ENCODE results near the gene FPR2. TPM values are rescaled to one million over a fixed set of nuclear protein-coding genes. Genes with fewer than 3 reads are reported as not detected.

Gene FPR2
- total and polyA plus RNA-seq, 9 of the 15 experiments (the other 6 are each of a cell fraction or from before 2014, with no cell fraction given) = 0.03 to 0.15 (median 0.07) TPM; not detected in 6

DNA sequence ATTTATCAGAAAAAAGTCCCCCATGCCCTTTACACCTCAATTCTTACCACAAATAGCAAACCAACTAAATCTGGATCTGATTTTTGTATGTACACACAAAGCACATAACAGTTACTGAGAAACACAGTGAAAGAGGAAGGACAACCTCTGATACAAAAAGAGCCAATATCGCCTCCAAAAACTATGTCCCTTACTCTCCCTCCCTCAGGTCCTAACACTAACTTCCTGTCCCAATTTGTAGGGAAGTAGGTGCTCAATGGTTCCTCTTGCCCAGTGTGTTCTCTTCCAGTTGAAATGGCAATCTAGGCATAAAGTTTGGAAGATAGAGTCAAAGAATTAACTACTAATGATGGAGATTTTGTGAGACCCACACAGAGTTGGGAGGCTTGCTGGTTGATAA, 18.2 kb downstream of the FPR2 start:
- H3K27ac ChIP-seq (ENCODE audit: extremely low read depth, low read depth, low read length) = no peak overlapping the region
- H3K9me3 ChIP-seq (replicated peaks; ENCODE audit: control insufficient read depth, insufficient read depth, low read depth, low read length) = no peaks in the 10 kb centered on the region
- no peaks in the 10 kb centered on the region for H3K79me2 ChIP-seq (ENCODE audit: control insufficient read depth, insufficient read depth, low read length)
- DNase-seq (ENCODE audit: extremely low read depth in 1 of 4, low spot score in 3 of 4) (no peak), ATAC-seq (no peak), FAIRE-seq (no peak)
- no peaks in the 10 kb centered on the region for H3K27me3 ChIP-seq (ENCODE audit: control insufficient read depth in 2 of 2, insufficient read depth in 2 of 2, low read length in 2 of 2)
- BruUV-seq (replicated peaks) = no TSS peak
- no peaks in the 10 kb centered on the region for H3K9me1 ChIP-seq (ENCODE audit: control insufficient read depth, insufficient read depth, low read length)
- H3K9ac ChIP-seq (ENCODE audit: insufficient read depth in 1 of 2, low read depth in 2 of 2, low read length in 2 of 2) = no peak overlapping the region
- H3K4me1 ChIP-seq (replicated peaks in 1 of 2; ENCODE audit: control insufficient read depth in 2 of 2, insufficient read depth in 2 of 2, low read length in 2 of 2) = peaks cover 6 to 45% of the 10 kb centered on the region in 2 experiments; a peak in 4 of 5 replicates
- H2AFZ ChIP-seq (ENCODE audit: low read depth, low read length) = no peak overlapping the region
- H3K4me3 ChIP-seq = no peak overlapping the region
- ChIA-PET POLR2A (no interaction called here), CTCF (ENCODE audit: low intra/inter-chr PET ratio) (no interaction called here)
- TF ChIP-seq SAFB (IDR thresholded peaks at IDR 0.05; ENCODE audit: borderline replicate concordance, low read depth, low read length) (no peak), EHMT2 (IDR thresholded peaks at IDR 0.05) (no peak), FOXK1 (CRISPR knock-in tag; IDR thresholded peaks at IDR 0.05; ENCODE audit: borderline replicate concordance) (no peak)
- TF ChIP-seq, protein P1, sequence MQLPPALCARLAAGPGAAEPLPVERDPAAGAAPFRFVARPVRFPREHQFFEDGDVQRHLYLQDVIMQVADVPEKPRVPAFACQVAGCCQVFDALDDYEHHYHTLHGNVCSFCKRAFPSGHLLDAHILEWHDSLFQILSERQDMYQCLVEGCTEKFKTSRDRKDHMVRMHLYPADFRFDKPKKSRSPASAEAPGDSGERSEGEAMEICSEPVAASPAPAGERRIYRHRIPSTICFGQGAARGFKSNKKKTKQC (CRISPR knock-in tag; IDR thresholded peaks at IDR 0.05) = no peak
- intact Hi-C loops (cut with micrococcal nuclease) (loop anchor here (2.0 to 5.0 kb wide), 2 partner anchors 30 to 77 kb away; no protein-coding TSS in a partner anchor), in situ Hi-C loops (cut with MboI) (loop anchor here (5.0 kb wide), 1 partner anchor 67 kb away; no protein-coding TSS in a partner anchor)
- H4K20me1 ChIP-seq (replicated peaks; ENCODE audit: control insufficient read depth, insufficient read depth, low read length) = no peaks in the 10 kb centered on the region
- WGBS (ENCODE audit: insufficient coverage, low coverage, missing lambda C conversion rate) = 73% methylated on average over 1 of the region's 1 CpG
- H3K4me2 ChIP-seq (ENCODE audit: insufficient read depth, low read length) = no peak overlapping the region
- no peaks in the 10 kb centered on the region for H3K36me3 ChIP-seq (ENCODE audit: control insufficient read depth, insufficient read depth, low read length)

DNA sequence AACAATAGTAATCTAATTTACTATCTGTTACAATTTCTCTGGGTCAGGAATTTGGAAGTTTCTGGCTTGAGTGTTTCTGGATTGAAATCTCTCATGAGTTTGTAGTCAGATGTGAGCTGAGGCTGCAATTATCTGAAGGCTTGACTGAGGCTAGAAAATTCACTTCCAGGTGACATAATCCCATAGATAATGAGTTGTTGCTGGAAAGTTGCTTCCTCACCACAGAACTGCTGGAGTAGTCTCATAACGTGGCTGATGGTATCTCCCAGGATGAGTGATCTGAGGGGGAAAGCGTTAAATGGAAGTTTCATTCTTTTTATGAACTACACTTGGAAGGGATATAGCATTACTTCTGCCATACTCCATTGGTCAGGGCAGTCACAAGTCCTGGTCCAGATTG, 18.7 kb downstream of the FPR2 start:
- H3K27me3 ChIP-seq (ENCODE audit: control insufficient read depth in 2 of 2, insufficient read depth in 2 of 2, low read length in 2 of 2) = no peaks in the 10 kb centered on the region
- H2AFZ ChIP-seq (ENCODE audit: low read depth, low read length) = no peak overlapping the region
- no peaks in the 10 kb centered on the region for H4K20me1 ChIP-seq (replicated peaks; ENCODE audit: control insufficient read depth, insufficient read depth, low read length)
- no peak overlapping the region for H3K27ac ChIP-seq (ENCODE audit: extremely low read depth, low read depth, low read length)
- POLR2A ChIA-PET = no interaction called here
- no peaks in the 10 kb centered on the region for H3K9me3 ChIP-seq (replicated peaks; ENCODE audit: control insufficient read depth, insufficient read depth, low read depth, low read length)
- H3K9me1 ChIP-seq (ENCODE audit: control insufficient read depth, insufficient read depth, low read length) = no peaks in the 10 kb centered on the region
- no peak for FAIRE-seq
- H3K4me1 ChIP-seq (replicated peaks in 1 of 2; ENCODE audit: control insufficient read depth in 2 of 2, insufficient read depth in 2 of 2, low read length in 2 of 2) = peaks cover 6 to 50% of the 10 kb centered on the region in 2 experiments; a peak in 4 of 5 replicates
- H3K36me3 ChIP-seq (ENCODE audit: control insufficient read depth, insufficient read depth, low read length) = no peaks in the 10 kb centered on the region
- no peak for ATAC-seq
- no peak overlapping the region for H3K9ac ChIP-seq (ENCODE audit: insufficient read depth in 1 of 2, low read depth in 2 of 2, low read length in 2 of 2)
- no peak overlapping the region for H3K4me2 ChIP-seq (ENCODE audit: insufficient read depth, low read length)
- DNase-seq (ENCODE audit: extremely low read depth in 1 of 4, low spot score in 3 of 4) = no peak
- WGBS (ENCODE audit: insufficient coverage, low coverage, missing lambda C conversion rate) = 0% methylated on average over 2 of the region's 2 CpGs
- in situ Hi-C loops (cut with MboI) (loop anchor here (5.0 to 10.0 kb wide), 2 partner anchors 67 to 355 kb away; no protein-coding TSS in a partner anchor), intact Hi-C loops (cut with micrococcal nuclease) (loop anchor here (2.0 to 10.0 kb wide), 3 partner anchors 29 to 355 kb away; no protein-coding TSS in a partner anchor)
- no peak overlapping the region for H3K4me3 ChIP-seq
- BruUV-seq (replicated peaks) = no TSS peak
- CTCF ChIA-PET (ENCODE audit: low intra/inter-chr PET ratio) = no interaction called here
- H3K79me2 ChIP-seq (ENCODE audit: control insufficient read depth, insufficient read depth, low read length) = no peaks in the 10 kb centered on the region
- peak; percentile 49; the same call in 1 of the 2 replicates for TF ChIP-seq JUND (IDR thresholded peaks at IDR 0.05; ENCODE audit: borderline replicate concordance, low read depth, low read length)
- peak; percentile 55; the same call in 1 of the 3 replicates for TF ChIP-seq JUND (tag; IDR thresholded peaks at IDR 0.05; ENCODE audit: borderline replicate concordance, low read depth, low read length)
- TF ChIP-seq, protein P2, sequence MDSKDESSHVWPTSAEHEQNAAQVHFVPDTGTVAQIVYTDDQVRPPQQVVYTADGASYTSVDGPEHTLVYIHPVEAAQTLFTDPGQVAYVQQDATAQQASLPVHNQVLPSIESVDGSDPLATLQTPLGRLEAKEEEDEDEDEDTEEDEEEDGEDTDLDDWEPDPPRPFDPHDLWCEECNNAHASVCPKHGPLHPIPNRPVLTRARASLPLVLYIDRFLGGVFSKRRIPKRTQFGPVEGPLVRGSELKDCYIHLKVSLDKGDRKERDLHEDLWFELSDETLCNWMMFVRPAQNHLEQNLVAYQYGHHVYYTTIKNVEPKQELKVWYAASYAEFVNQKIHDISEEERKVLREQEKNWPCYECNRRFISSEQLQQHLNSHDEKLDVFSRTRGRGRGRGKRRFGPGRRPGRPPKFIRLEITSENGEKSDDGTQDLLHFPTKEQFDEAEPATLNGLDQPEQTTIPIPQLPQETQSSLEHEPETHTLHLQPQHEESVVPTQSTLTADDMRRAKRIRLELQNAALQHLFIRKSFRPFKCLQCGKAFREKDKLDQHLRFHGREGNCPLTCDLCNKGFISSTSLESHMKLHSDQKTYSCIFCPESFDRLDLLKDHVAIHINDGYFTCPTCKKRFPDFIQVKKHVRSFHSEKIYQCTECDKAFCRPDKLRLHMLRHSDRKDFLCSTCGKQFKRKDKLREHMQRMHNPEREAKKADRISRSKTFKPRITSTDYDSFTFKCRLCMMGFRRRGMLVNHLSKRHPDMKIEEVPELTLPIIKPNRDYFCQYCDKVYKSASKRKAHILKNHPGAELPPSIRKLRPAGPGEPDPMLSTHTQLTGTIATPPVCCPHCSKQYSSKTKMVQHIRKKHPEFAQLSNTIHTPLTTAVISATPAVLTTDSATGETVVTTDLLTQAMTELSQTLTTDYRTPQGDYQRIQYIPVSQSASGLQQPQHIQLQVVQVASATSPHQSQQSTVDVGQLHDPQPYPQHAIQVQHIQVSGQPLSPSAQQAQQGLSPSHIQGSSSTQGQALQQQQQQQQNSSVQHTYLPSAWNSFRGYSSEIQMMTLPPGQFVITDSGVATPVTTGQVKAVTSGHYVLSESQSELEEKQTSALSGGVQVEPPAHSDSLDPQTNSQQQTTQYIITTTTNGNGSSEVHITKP (IDR thresholded peaks at IDR 0.05; ENCODE audit: partially characterized antibody) = peak; percentile 71
- no peak for TF ChIP-seq NCOA4 (IDR thresholded peaks at IDR 0.05; ENCODE audit: partially characterized antibody)
- TF ChIP-seq ZNF830 (CRISPR knock-in tag; IDR thresholded peaks at IDR 0.05) = no peak
- TF ChIP-seq TAF15 (IDR thresholded peaks at IDR 0.05; ENCODE audit: low read depth, low read length) = no peak
- TF ChIP-seq ZNF175 (CRISPR knock-in tag; IDR thresholded peaks at IDR 0.05; ENCODE audit: low read depth) = 0 out of 2 replicates have a peak, but pooled peaks have one; percentile 34

All from K562 (cell line).